ENCODE measurements around the gene SCN1B. TPM values are rescaled to one million over a fixed set of nuclear protein-coding genes. Genes with fewer than 3 reads are reported as not detected.

SCN1B gene
- total and polyA plus RNA-seq, 9 donors = 0.83 to 13.9 (median 5.7) TPM

- Histone ChIP-seq H3K4me3 (no peak overlapping the region), H3K4me1 (ENCODE audit: insufficient read depth) (peaks cover 3% of the 10 kb centered on the region), H3K27me3 (no peaks in the 10 kb centered on the region), H3K9me3 (no peaks in the 10 kb centered on the region), H3K36me3 (no peaks in the 10 kb centered on the region), H3K27ac (no peak overlapping the region)
- peak in 1 of 5 donors; percentile 40 for DNase-seq
- peak; percentile 44 for TF ChIP-seq EP300 (IDR thresholded peaks at IDR 0.05)
- TF ChIP-seq POLR2A (IDR thresholded peaks at IDR 0.05) = no peak
- WGBS, 3 donors = 78 to 85% (median 82%) methylated on average over 12 of the region's 12 CpGs
- intact Hi-C loops (cut with DNase I) = no loop called here
Observed at GRCh38 chr19:35008891-35009341, 21.4 kb upstream of the SCN1B start.

- DNase-seq = no peak
- Histone ChIP-seq H3K36me3 (no peaks in the 10 kb centered on the region), H3K27me3 (no peaks in the 10 kb centered on the region), H3K4me3 (no peak overlapping the region), H3K9me3 (no peaks in the 10 kb centered on the region), H3K27ac (no peak overlapping the region), H3K4me1 (ENCODE audit: insufficient read depth) (peaks cover under 1% of the 10 kb centered on the region)
- WGBS, 3 donors = 83 to 87% (median 84%) methylated on average over 36 of the region's 36 CpGs
- TF ChIP-seq CTCF (IDR thresholded peaks at IDR 0.05) (no peak), POLR2A (IDR thresholded peaks at IDR 0.05) (no peak), EP300 (IDR thresholded peaks at IDR 0.05) (no peak)
- intact Hi-C loops (cut with DNase I) = loop anchor here in 2 of 4 donors (5.0 kb wide), 1 partner anchor 37 kb away; no protein-coding TSS in a partner anchor
Observed at GRCh38 chr19:35009424-35010415, 20.6 kb upstream of the SCN1B start.

GRCh38 chr19:35011091-35011689 is 19.1 kb upstream of the SCN1B start:
- Histone ChIP-seq H3K9me3 (no peaks in the 10 kb centered on the region), H3K4me3 (no peak overlapping the region), H3K36me3 (no peaks in the 10 kb centered on the region), H3K4me1 (ENCODE audit: insufficient read depth) (no peaks in the 10 kb centered on the region), H3K27ac (no peak overlapping the region), H3K27me3 (no peaks in the 10 kb centered on the region)
- no peak for DNase-seq
- intact Hi-C loops (cut with DNase I) = loop anchor here in 2 of 4 donors (5.0 kb wide), 1 partner anchor 39 kb away; no protein-coding TSS in a partner anchor
- TF ChIP-seq EP300 (IDR thresholded peaks at IDR 0.05) (no peak), CTCF (IDR thresholded peaks at IDR 0.05) (no peak), POLR2A (IDR thresholded peaks at IDR 0.05) (no peak)
- WGBS, 3 donors = 81 to 85% (median 82%) methylated on average over 13 of the region's 13 CpGs

- Histone ChIP-seq H3K27me3 (no peaks in the 10 kb centered on the region), H3K9me3 (no peaks in the 10 kb centered on the region), H3K36me3 (no peaks in the 10 kb centered on the region), H3K4me1 (ENCODE audit: insufficient read depth) (no peaks in the 10 kb centered on the region), H3K4me3 (no peak overlapping the region), H3K27ac (no peak overlapping the region)
- intact Hi-C loops (cut with DNase I) = loop anchor here (2.0 to 5.0 kb wide), 2 partner anchors 39 to 40 kb away; no protein-coding TSS in a partner anchor
- 69 to 80% (median 69%) methylated on average over 18 of the region's 18 CpGs for WGBS, 3 donors
- no peak for TF ChIP-seq POLR2A (IDR thresholded peaks at IDR 0.05)
- no peak for TF ChIP-seq EP300 (IDR thresholded peaks at IDR 0.05)
- TF ChIP-seq CTCF (IDR thresholded peaks at IDR 0.05) = no peak
- DNase-seq = no peak
Observed at GRCh38 chr19:35011737-35012682, 18.3 kb upstream of the SCN1B start.
